HG03354 (cell line): ENCODE data around the gene ADPGK.
"Not testable (repeated sequence)": the region's sequence is repeated elsewhere in the genome, so short reads cannot be mapped to it uniquely, and the experiment has no call there.

ENCODE experiments used
- ATAC-seq: cut with Tn5 transposase; IDR thresholded peaks from one replicate; pipeline ENCODE4 v1.9.1; 2021; ENCODE audit warnings: mild to moderate bottlenecking; ENCODE audit not compliant: unreplicated experiment, poor library complexity, severe bottlenecking

ADPGK gene

GRCh38 chr15:72783640-72784455 lies at the start of gene ADPGK:
ADPGK (minus strand) TSS chr15:72783758; CDS start chr15:72783691, 67 bp downstream.
- peak; percentile 76 for ATAC-seq

GRCh38 chr15:72827226-72827625 lies 43.7 kb upstream of the ADPGK start:
- ATAC-seq: no peak

- ATAC-seq: no peak
Measured at GRCh38 chr15:72826611-72827010, 43.1 kb upstream of the ADPGK start.

- no peak for ATAC-seq
Measured at GRCh38 chr15:72825829-72826228, 42.3 kb upstream of the ADPGK start.

- ATAC-seq: no peak
Measured at GRCh38 chr15:72824781-72825180, 41.2 kb upstream of the ADPGK start.

- ATAC-seq: no peak
Measured at GRCh38 chr15:72824112-72824511, 40.6 kb upstream of the ADPGK start.

- no peak for ATAC-seq
Measured at GRCh38 chr15:72820278-72820677, 36.7 kb upstream of the ADPGK start.

GRCh38 chr15:72818632-72819031 lies 35.1 kb upstream of the ADPGK start:
- ATAC-seq: no peak

- no peak for ATAC-seq
Measured at GRCh38 chr15:72813345-72814004, 29.9 kb upstream of the ADPGK start.

- ATAC-seq: no peak
Measured at GRCh38 chr15:72809329-72809728, 25.8 kb upstream of the ADPGK start.

- ATAC-seq: not testable (repeated sequence)
Measured at GRCh38 chr15:72807346-72807745, 23.8 kb upstream of the ADPGK start.

- ATAC-seq: no peak
Measured at GRCh38 chr15:72803006-72803405, 19.4 kb upstream of the ADPGK start.

GRCh38 chr15:72801590-72802325 lies 18.2 kb upstream of the ADPGK start:
- ATAC-seq: no peak

GRCh38 chr15:72800833-72801481 lies 17.4 kb upstream of the ADPGK start:
- ATAC-seq: no peak

GRCh38 chr15:72797834-72798233 lies 14.3 kb upstream of the ADPGK start:
- no peak for ATAC-seq

GRCh38 chr15:72797338-72797689 lies 13.8 kb upstream of the ADPGK start:
- no peak for ATAC-seq

- no peak for ATAC-seq
Measured at GRCh38 chr15:72796515-72797337, 13.2 kb upstream of the ADPGK start.

GRCh38 chr15:72796210-72796514 lies 12.6 kb upstream of the ADPGK start:
- ATAC-seq: no peak

- no peak for ATAC-seq
Measured at GRCh38 chr15:72793766-72794660, 10.5 kb upstream of the ADPGK start.
